PC-9 (cell line): ENCODE results near the gene SCART1. TPM values are rescaled to one million over a fixed set of nuclear protein-coding genes. Genes with fewer than 3 reads are reported as not detected.

Experiments
- BruUV-seq: library from RNA; stranded (reverse); fragments of 400-500 nt; replicated peaks from 2 replicates; lab custom pipeline; 2021; lab: Mats Ljungman, UMichigan
- CTCF ChIA-PET: fragments of 300-600 bp; sonication (Branson Sonifier 250); formaldehyde crosslinking; loops from one replicate; lab custom pipeline; 2022; ENCODE audit warnings: antibody characterized with exemption; lab: Charles Lee
- POLR2A ChIA-PET: fragments of 300-600 bp; sonication (Branson Sonifier 250); formaldehyde crosslinking; loops from one replicate; lab custom pipeline; 2022; ENCODE audit warnings: antibody characterized with exemption; ENCODE audit not compliant: unreplicated experiment; lab: Charles Lee
- DNase-seq, 2 experiments: peaks; one replicate each; pipeline versions ENCODE4 v3.0.0 to v3.0.0-alpha.2; 2015 to 2022; ENCODE audit warnings: mixed read lengths in 1 of 2
- H2AFZ ChIP-seq: fragments of 200-600 bp; sonication (generic); 2 replicates; pipeline ENCODE4 v1.8.1; 2017; ENCODE audit warnings: antibody characterized with exemption
- H3F3A ChIP-seq: fragments of 200-600 bp; sonication (generic); 2 replicates; pipeline ENCODE4 v1.8.1; 2017; ENCODE audit warnings: antibody characterized with exemption, mild to moderate bottlenecking, low read depth; ENCODE audit not compliant: insufficient read depth
- H3K27ac ChIP-seq: fragments of 200-600 bp; sonication (generic); 2 replicates; pipeline ENCODE4 v1.6.1; 2016; ENCODE audit warnings: mixed run types
- H3K27me3 ChIP-seq: fragments of 200-600 bp; sonication (generic); 2 replicates; pipeline ENCODE4 v1.6.1; 2016; ENCODE audit warnings: low read depth, mixed run types; ENCODE audit not compliant: insufficient read depth
- H3K36me3 ChIP-seq: fragments of 200-600 bp; sonication (generic); 2 replicates; pipeline ENCODE4 v1.6.1; 2016; ENCODE audit warnings: low read depth, mixed run types
- H3K4me1 ChIP-seq: fragments of 200-600 bp; sonication (generic); replicated peaks from 2 replicates; pipeline ENCODE4 v1.6.1; 2016; ENCODE audit warnings: mixed run types; ENCODE audit not compliant: insufficient read depth
- H3K4me2 ChIP-seq: fragments of 200-600 bp; sonication (generic); 2 replicates; pipeline ENCODE4 v1.6.1; 2017; ENCODE audit warnings: mixed run types
- H3K4me3 ChIP-seq: fragments of 200-600 bp; sonication (generic); 2 replicates; pipeline ENCODE4 v1.6.1; 2016; ENCODE audit warnings: mixed run types
- H3K79me2 ChIP-seq: fragments of 200-600 bp; sonication (generic); 2 replicates; pipeline ENCODE4 v1.6.1; 2017; ENCODE audit warnings: low read depth, mixed run types
- H3K9me2 ChIP-seq: fragments of 200-600 bp; sonication (generic); 2 replicates; pipeline ENCODE4 v1.8.1; 2017; ENCODE audit warnings: mild to moderate bottlenecking; ENCODE audit not compliant: insufficient read depth
- H3K9me3 ChIP-seq: fragments of 200-600 bp; sonication (generic); 2 replicates; pipeline ENCODE4 v1.8.1; 2016; ENCODE audit warnings: low read depth; ENCODE audit not compliant: insufficient read depth
- H4K20me1 ChIP-seq: fragments of 200-600 bp; sonication (generic); 2 replicates; pipeline ENCODE4 v1.8.1; 2017; ENCODE audit not compliant: insufficient read depth
- EZH2 ChIP-seq: fragments of 200-600 bp; sonication (generic); IDR thresholded peaks from 2 replicates; pipeline ENCODE4 v1.8.0; 2017; ENCODE audit warnings: antibody characterized with exemption, low read depth
- intact Hi-C: fragments of 100-400 bp; cut with micrococcal nuclease; formaldehyde crosslinking; loops from one replicate; pipeline ENCODE4 v1.10.0; 2022; ENCODE audit not compliant: unreplicated experiment
- total RNA-seq: library from RNA; stranded (reverse); gene quantifications from 2 replicates; pipeline ENCODE4 v1.2.3, GENCODE V29; 2021
- TF ChIP-seq, protein P1 (sequence below): fragments of 200-600 bp; sonication (generic); conservative IDR thresholded peaks from 2 replicates; pipeline ENCODE4 v1.6.1; 2017; ENCODE audit warnings: mixed run types, antibody characterized with exemption, mild to moderate bottlenecking, moderate library complexity

The SCART1 gene
- total RNA-seq, 1 experiment from 2014 or later: 1.0 TPM

DNA sequence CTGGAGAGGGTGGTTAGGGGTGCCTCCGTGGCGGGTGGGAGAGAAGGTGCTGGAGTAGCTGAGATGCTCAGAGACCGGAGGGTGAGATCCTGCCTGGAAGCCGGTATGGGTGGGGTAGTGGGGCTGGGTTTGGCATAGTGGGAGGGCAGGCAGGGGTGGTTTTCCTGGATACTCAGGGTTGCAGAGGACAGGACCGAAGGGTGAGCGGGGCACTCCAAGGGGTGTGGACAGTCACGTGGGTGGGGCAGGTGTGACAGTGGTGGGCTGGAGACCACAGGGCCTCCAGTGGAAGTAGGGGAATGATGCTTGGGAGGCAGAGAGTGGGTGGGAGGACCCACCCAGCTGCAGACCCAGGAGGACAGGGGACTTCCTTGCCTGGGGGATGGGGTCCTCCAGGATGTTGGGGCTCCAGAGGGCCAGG is 1.9 kb downstream of the SCART1 start:
- Histone ChIP-seq H2AFZ (no peak overlapping the region), H3K4me1 (no peaks in the 10 kb centered on the region), H3F3A (no peaks in the 10 kb centered on the region), H3K36me3 (no peaks in the 10 kb centered on the region), H4K20me1 (no peaks in the 10 kb centered on the region), H3K4me2 (no peak overlapping the region), H3K27me3 (peaks cover 17% of the 10 kb centered on the region), H3K9me3 (no peaks in the 10 kb centered on the region), H3K4me3 (no peak overlapping the region), H3K9me2 (no peaks in the 10 kb centered on the region), H3K79me2 (no peaks in the 10 kb centered on the region), H3K27ac (no peak overlapping the region)
- ChIA-PET POLR2A (no interaction called here), CTCF (no interaction called here)
- intact Hi-C loops: no loop called here
- no peak for TF ChIP-seq EZH2
- TF ChIP-seq, protein P1, sequence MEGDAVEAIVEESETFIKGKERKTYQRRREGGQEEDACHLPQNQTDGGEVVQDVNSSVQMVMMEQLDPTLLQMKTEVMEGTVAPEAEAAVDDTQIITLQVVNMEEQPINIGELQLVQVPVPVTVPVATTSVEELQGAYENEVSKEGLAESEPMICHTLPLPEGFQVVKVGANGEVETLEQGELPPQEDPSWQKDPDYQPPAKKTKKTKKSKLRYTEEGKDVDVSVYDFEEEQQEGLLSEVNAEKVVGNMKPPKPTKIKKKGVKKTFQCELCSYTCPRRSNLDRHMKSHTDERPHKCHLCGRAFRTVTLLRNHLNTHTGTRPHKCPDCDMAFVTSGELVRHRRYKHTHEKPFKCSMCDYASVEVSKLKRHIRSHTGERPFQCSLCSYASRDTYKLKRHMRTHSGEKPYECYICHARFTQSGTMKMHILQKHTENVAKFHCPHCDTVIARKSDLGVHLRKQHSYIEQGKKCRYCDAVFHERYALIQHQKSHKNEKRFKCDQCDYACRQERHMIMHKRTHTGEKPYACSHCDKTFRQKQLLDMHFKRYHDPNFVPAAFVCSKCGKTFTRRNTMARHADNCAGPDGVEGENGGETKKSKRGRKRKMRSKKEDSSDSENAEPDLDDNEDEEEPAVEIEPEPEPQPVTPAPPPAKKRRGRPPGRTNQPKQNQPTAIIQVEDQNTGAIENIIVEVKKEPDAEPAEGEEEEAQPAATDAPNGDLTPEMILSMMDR: no peak
- BruUV-seq: no TSS peak
- no peak for DNase-seq

DNA sequence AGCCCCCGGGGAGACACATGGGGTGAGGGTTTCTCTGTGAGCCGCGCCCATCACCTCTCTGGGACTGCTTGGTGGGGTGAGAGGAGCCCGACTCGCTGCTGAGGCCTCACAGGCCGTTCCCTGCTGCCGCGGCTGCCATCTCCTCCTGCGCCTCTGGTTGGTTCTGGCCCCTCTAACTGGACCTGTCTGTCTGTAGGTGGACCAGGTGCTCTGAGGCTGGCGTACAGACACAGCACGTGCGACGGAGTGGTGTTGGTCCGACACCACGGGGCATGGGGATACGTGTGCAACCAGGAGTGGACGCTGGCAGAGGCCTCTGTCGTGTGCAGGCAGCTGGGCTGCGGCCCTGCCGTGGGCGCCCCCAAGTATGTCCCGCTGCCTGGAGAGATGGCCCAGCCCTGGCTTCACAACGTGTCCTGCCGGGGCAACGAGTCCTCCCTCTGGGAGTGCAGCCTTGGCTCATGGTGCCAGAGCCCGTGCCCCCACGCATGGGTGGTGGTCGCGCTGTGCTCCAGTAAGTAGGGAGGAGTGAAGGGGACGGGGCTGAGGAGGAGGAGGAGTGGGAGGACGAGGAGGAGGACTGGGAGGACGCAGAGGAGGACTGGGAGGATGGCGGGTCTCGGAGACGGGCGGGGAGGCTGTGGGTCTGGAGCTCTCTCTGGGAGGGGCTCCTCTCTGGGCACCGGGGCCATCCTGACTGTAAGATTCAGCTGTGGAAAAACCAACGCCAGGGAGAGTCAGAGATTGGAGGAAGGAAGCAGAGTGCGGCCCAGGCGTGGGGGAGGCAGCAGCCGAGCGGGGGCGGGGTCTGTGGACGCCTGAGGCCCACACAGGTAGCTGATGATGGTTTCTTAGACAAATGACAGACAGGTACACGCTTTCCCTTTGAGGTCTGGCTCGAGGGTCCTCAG is 2.6 kb downstream of the SCART1 start:
- H3K4me2 ChIP-seq: no peak overlapping the region
- no peak overlapping the region for H3K27ac ChIP-seq
- H2AFZ ChIP-seq: no peak overlapping the region
- intact Hi-C loops: no loop called here
- H4K20me1 ChIP-seq: no peaks in the 10 kb centered on the region
- H3K4me1 ChIP-seq: no peaks in the 10 kb centered on the region
- no peak overlapping the region for H3K4me3 ChIP-seq
- DNase-seq: no peak
- H3K9me3 ChIP-seq: no peaks in the 10 kb centered on the region
- BruUV-seq: no TSS peak
- POLR2A ChIA-PET: no interaction called here
- no peaks in the 10 kb centered on the region for H3K36me3 ChIP-seq
- TF ChIP-seq, protein P1: no peak
- no peak for TF ChIP-seq EZH2
- H3K79me2 ChIP-seq: no peaks in the 10 kb centered on the region
- H3K9me2 ChIP-seq: no peaks in the 10 kb centered on the region
- H3K27me3 ChIP-seq: peaks cover 17% of the 10 kb centered on the region
- CTCF ChIA-PET: no interaction called here
- no peaks in the 10 kb centered on the region for H3F3A ChIP-seq

DNA sequence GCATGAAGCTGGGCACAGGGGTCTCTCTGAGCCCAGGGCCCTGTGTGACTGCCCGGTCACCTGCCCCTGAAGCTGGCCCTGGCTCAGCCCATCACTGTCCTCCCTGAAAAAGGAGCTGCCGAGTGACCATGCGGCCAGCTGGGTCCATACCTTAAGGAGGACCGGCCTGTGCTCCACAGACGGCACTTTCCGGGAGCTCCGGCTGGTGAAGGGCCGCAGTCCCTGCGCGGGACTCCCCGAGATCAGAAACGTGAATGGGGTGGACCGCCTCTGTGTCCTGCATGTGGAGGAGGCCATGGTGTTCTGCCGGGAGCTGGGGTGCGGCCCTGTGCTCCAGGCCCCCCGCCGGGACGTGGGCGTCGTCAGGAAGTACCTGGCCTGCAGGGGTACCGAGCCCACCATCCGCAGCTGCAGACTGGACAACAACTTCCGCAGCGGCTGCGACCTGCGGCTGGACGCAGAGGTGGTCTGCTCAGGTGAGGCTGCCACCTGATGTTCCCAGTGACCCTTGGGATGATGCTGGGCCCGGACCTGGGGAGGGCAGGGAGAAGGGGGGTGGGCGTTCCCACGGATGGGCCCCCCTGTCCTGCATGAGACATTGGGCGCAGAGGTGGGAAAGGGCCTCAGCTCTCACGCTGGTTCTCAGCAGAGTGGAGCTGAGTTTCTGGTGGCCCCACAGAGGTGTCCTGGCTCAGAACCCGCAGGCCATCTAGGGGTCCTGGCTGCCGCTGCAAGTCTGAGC is 3.5 kb downstream of the SCART1 start:
- ChIA-PET POLR2A (no interaction called here), CTCF (no interaction called here)
- intact Hi-C loops: no loop called here
- Histone ChIP-seq H3K36me3 (no peaks in the 10 kb centered on the region), H3K27ac (no peak overlapping the region), H4K20me1 (no peaks in the 10 kb centered on the region), H3F3A (no peaks in the 10 kb centered on the region), H3K9me2 (no peaks in the 10 kb centered on the region), H3K79me2 (no peaks in the 10 kb centered on the region), H3K4me3 (no peak overlapping the region), H2AFZ (no peak overlapping the region), H3K27me3 (peaks cover 17% of the 10 kb centered on the region), H3K9me3 (no peaks in the 10 kb centered on the region), H3K4me2 (no peak overlapping the region), H3K4me1 (no peaks in the 10 kb centered on the region)
- no TSS peak for BruUV-seq
- no peak for TF ChIP-seq EZH2
- TF ChIP-seq, protein P1: no peak
- DNase-seq: no peak
